Measurements from ENCODE around the gene S100G. TPM values are rescaled to one million over a fixed set of nuclear protein-coding genes. Genes with fewer than 3 reads are reported as not detected.

The S100G gene
- total RNA-seq, 1 donor from 2014 or later = not detected

GRCh38 chrX:16699389-16699788 lies 49.4 kb downstream of the S100G start:
- Mint-ChIP-seq H3K27ac (ENCODE audit: unreplicated experiment) (no peak overlapping the region), H3K27me3 (ENCODE audit: unreplicated experiment) (no peaks in the 10 kb centered on the region), H3K4me1 (ENCODE audit: unreplicated experiment) (peaks cover 2% of the 10 kb centered on the region), H3K4me3 (ENCODE audit: unreplicated experiment) (no peak overlapping the region), H3K9me3 (ENCODE audit: unreplicated experiment) (no peaks in the 10 kb centered on the region), H3K36me3 (ENCODE audit: unreplicated experiment) (peaks cover 30% of the 10 kb centered on the region)
- DNase-seq (ENCODE audit: extremely low spot score, unreplicated experiment) = no peak
- TF ChIP-seq, protein P1, sequence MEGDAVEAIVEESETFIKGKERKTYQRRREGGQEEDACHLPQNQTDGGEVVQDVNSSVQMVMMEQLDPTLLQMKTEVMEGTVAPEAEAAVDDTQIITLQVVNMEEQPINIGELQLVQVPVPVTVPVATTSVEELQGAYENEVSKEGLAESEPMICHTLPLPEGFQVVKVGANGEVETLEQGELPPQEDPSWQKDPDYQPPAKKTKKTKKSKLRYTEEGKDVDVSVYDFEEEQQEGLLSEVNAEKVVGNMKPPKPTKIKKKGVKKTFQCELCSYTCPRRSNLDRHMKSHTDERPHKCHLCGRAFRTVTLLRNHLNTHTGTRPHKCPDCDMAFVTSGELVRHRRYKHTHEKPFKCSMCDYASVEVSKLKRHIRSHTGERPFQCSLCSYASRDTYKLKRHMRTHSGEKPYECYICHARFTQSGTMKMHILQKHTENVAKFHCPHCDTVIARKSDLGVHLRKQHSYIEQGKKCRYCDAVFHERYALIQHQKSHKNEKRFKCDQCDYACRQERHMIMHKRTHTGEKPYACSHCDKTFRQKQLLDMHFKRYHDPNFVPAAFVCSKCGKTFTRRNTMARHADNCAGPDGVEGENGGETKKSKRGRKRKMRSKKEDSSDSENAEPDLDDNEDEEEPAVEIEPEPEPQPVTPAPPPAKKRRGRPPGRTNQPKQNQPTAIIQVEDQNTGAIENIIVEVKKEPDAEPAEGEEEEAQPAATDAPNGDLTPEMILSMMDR (IDR thresholded peaks at IDR 0.05) = no peak

DNA sequence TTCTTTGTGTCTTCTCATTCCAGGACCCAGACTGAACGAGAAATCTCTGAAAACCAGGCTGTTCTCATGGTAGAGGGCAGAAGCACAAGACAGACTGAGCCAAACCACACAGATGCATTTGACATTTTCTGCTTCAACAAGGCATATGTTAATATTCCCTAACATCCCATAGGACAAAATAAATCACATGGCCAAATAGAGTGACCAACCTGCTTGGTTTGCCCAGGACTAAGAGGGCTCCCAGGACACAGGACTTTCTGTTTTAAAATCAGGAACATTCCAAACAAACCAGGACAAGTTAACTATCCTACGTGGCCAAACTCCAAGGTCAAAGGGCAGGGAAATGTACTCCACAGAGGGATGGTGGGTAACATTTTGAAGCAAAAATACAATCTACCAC lies 50.8 kb downstream of the S100G start:
- no peak overlapping the region for H3K4me3 Mint-ChIP-seq (ENCODE audit: unreplicated experiment)
- peaks cover 31% of the 10 kb centered on the region for H3K36me3 Mint-ChIP-seq (ENCODE audit: unreplicated experiment)
- no peak overlapping the region for H3K27ac Mint-ChIP-seq (ENCODE audit: unreplicated experiment)

DNA sequence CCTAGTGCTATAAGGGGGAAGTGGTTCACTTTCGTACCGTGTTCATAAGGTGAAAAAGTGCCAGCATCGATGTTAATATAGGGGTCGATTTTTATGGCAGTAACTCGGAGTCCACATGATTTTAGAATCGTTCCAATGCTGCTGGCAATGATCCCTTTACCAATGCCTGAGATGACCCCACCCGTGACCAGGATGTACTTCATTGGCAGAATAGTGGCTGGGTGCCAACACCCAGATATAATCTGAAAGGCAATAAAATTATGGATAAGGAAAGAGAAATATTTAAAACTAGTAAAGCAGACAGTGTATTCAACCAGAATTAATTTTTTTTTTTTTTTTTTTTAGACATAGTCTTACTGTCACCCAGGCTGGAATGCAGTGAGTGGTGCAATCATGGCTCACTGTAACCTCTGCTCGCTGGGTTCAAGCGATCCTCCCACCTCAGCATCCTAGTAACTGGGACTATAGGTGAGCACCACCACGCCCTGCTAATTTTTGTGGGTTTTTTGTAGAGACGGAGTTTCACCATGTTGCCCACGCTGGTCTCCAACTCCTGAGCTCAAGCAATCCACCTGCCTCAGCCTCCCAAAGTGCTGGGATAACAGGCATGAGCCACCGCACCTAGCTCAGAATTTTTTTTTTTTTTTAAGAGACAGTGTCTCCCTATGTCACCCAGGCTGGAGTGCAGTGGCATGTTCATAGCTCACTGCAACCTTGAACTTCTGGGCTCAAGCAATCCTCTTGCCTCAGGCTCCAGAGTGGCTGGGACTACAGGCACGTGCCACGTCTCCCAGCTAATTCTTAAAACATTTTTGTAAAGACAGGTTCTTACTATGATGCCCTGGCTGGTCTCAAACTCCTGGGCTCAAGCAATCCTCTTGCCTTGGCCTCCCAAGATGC lies 53.0 kb downstream of the S100G start:
- Mint-ChIP-seq H3K4me3 (ENCODE audit: unreplicated experiment) (no peak overlapping the region), H3K36me3 (ENCODE audit: unreplicated experiment) (peaks cover 25% of the 10 kb centered on the region), H3K27me3 (ENCODE audit: unreplicated experiment) (no peaks in the 10 kb centered on the region), H3K9me3 (ENCODE audit: unreplicated experiment) (no peaks in the 10 kb centered on the region), H3K4me1 (ENCODE audit: unreplicated experiment) (no peaks in the 10 kb centered on the region), H3K27ac (ENCODE audit: unreplicated experiment) (no peak overlapping the region)
- DNase-seq (ENCODE audit: extremely low spot score, unreplicated experiment) = no peak
- TF ChIP-seq, protein P1 (IDR thresholded peaks at IDR 0.05) = no peak

More for the DNA sequence above, 50.8 kb downstream of the S100G start:
- DNase-seq (ENCODE audit: extremely low spot score, unreplicated experiment) = no peak
- Mint-ChIP-seq H3K27me3 (ENCODE audit: unreplicated experiment) (no peaks in the 10 kb centered on the region), H3K9me3 (ENCODE audit: unreplicated experiment) (no peaks in the 10 kb centered on the region), H3K4me1 (ENCODE audit: unreplicated experiment) (no peaks in the 10 kb centered on the region)
- TF ChIP-seq, protein P1 (IDR thresholded peaks at IDR 0.05) = no peak

Small RNA genes lying within 50 kb of the gene (microRNA-seq; reads per million reads assigned to microRNA genes)
- not detected for gene MIR548AM (ENCODE audit: unreplicated experiment)

Other genes starting within 250 kb of the S100G start
- 37.1 and 39.7 TPM in 2 replicates for gene CTPS2, start 62.5 kb downstream of the S100G start, total RNA-seq
- 47.8 and 51.8 TPM in 2 replicates for gene SYAP1, start 69.5 kb downstream of the S100G start, total RNA-seq
- gene TXLNG, start 136.3 kb downstream of the S100G start, total RNA-seq = 13.9 and 14.7 TPM in 2 replicates
- 148 and 150 TPM in 2 replicates for gene RBBP7, start 220.2 kb downstream of the S100G start, total RNA-seq